GM21381 (cell line): ENCODE measurements around the gene LY6G5C.

ENCODE experiments used
- ATAC-seq: cut with Tn5 transposase; IDR thresholded peaks from one replicate; pipeline ENCODE4 v1.9.1; 2021; ENCODE audit warnings: mild to moderate bottlenecking, moderate library complexity; ENCODE audit not compliant: unreplicated experiment

Gene LY6G5C

GRCh38 chr6:31691564-31692108 is 10.8 kb upstream of the LY6G5C start:
- no peak for ATAC-seq

DNA sequence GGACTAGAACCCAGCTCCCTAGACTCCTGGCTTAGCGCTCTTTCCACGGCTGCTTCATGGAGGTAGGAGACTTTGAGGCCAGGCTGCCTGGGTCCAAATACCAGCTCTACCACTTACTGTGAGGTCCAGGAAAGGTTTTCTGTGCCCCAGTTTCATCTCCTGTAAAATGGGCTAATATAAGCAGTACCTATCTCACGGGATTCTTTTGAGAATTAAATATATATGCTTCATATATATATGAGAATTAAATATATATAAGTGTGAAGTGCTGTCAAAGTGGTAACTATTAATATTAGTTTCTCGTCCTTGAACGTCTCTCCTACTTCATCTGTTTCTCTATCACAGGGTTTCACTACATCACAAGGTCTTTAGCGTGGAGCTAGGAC is 10.2 kb upstream of the LY6G5C start:
- ATAC-seq = no peak

DNA sequence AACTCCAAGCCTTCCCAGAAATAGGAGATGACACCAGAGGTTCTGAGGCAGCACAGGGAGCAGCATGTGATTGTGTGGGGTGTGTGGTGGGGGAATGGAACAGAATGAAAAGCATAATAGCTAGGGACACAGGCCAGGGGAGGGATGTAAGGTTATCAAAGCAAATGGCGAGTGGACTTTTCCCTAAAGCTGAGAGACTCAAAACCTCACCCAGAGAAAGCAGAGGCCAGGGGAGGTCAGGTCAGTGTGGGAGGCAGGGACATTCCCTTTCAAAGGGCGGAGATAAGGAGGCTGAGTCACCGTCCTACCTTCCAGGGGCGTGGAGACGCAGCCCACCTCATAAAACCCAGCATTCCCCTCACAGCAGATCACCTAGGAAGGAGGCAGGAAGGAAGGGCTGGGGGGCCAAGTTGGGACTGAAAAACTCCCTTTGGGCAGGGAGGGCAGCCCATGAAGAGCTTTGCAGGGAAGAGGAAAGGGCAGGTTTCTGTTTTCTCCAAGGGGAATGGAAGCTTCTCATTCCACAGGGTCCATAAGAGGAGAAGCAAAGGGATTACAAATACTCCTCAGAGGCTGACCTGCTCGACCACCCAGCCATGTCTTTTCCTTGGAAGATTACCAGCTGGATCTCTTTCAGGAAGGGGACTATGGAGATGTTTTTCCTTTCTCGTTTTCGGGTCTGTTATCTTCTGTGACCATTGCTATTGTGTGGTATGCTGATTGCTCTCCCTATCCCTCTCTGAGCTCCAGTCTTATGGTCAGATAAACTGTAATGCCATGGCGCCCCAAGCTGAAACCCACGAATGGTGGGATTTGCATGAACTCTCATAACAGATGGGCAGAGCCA is 9.6 kb upstream of the LY6G5C start:
- ATAC-seq = no peak

- no peak for ATAC-seq
Observed at GRCh38 chr6:31689249-31690110, 8.6 kb upstream of the LY6G5C start.

DNA sequence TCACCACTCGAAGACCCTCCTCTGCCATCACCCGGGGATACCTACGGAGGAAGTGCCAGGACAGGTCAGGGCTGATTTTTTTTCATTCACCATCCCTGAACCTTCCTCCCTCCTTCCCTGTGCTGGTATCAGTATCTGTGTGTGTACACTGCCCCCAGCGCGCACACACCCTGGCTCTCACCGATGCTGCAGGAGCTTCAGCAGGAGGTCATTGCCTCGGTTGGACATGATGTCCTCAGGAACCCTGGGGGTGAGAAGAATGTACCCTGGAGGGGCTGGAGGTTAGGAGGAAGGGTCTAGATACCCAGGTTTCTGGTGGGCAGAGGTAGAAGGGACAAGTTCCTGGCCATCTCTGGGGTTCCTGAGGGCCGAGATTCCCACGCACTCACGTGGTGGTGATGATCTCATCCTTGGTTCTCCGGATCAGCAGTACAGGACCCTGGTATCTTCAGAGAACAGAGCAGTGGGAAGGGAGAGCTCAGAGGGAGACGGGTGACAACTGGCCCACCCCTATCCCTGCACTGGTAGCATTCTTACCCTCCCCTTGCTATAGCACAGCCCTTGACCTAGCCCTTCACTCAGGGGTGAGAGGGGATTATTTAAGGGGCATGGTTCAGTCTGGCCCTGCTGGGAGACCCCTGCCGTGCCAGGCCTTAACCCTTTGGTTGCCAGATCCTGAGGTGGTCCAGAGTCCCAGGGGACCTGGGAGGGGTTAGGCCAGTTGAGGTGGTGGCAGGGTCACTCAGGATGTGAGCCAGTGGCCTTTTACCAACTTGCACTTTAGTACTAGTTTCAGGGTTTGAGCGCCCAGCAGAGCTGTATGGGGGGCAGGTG is 7.2 kb upstream of the LY6G5C start:
- ATAC-seq = no peak

GRCh38 chr6:31687321-31687720 is 6.5 kb upstream of the LY6G5C start:
- no peak for ATAC-seq

DNA sequence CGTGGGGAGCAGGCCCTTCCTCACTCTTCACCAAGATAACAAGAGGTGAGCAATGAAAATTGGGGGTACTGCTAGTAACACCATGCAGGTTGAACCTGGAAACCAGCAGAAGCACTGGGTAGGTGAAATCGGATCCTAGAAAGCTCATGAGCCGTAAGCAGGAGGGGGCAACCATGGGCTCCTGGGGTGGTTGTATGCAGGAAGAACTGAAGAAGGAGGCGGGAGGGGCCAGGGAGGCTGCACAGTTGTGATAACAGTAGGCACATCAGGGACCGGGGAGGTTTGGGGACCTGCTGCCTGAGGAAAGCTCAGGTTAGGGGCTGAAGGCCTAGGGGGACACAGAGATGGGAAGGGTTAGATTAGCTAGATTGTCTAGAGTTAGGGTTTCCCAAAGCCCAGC is 5.6 kb upstream of the LY6G5C start:
- no peak for ATAC-seq

GRCh38 chr6:31683591-31683990 is 2.7 kb upstream of the LY6G5C start:
- no peak for ATAC-seq

DNA sequence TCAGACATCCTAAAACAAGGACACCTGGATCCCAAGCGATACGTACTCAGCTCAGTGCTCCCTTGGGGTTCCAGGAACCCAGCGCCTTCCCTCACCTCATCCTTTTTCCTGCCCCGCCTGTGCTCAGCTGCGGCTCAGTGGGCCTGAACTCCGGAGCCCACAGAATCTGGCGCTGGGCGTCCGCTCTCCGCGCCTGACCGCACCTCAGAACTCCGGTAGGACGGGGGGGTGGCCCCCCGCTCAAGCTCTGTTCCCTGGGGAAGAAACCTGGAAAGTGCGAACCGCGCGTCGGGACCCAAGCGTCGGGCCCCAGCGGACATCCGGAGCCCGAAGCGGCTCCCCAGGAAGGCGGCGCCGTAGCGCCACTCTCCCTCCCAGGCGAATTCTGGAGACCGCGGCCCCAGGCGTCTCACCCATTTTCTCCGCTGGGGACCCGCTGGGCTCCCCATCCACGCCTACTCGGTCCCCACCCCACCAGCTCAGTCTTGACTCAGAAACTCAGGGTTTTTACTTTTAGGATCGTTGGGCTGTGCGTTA is 336 bp upstream of the LY6G5C start:
- no peak for ATAC-seq

- no peak for ATAC-seq
Observed at GRCh38 chr6:31677955-31678354, 2.9 kb downstream of the LY6G5C start.

- no peak for ATAC-seq
Observed at GRCh38 chr6:31676904-31677303, 4.0 kb downstream of the LY6G5C start.

- no peak for ATAC-seq
Observed at GRCh38 chr6:31676322-31676903, 4.5 kb downstream of the LY6G5C start.

DNA sequence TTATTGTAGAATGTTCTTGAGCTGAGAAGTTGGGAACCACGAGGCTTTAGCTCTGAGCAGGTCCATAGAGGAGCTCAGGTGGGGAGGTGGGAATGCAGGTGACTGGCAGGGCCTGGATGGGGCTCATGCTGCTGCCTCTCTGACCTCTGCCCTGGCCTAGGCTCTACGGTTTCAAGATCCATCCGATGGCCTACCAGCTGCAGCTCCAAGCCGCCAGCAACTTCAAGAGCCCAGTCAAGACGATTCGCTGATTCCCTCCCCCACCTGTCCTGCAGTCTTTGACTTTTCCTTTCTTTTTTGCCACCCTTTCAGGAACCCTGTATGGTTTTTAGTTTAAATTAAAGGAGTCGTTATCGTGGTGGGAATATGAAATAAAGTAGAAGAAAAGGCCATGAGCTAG is 11.2 kb downstream of the LY6G5C start, which contains the start of gene LY6G5B:
TSS of gene LY6G5B (plus strand) at position 301 of the 400 bp plus-strand sequence. CDS start 975 bp downstream, outside the sequence.
- no peak for ATAC-seq

DNA sequence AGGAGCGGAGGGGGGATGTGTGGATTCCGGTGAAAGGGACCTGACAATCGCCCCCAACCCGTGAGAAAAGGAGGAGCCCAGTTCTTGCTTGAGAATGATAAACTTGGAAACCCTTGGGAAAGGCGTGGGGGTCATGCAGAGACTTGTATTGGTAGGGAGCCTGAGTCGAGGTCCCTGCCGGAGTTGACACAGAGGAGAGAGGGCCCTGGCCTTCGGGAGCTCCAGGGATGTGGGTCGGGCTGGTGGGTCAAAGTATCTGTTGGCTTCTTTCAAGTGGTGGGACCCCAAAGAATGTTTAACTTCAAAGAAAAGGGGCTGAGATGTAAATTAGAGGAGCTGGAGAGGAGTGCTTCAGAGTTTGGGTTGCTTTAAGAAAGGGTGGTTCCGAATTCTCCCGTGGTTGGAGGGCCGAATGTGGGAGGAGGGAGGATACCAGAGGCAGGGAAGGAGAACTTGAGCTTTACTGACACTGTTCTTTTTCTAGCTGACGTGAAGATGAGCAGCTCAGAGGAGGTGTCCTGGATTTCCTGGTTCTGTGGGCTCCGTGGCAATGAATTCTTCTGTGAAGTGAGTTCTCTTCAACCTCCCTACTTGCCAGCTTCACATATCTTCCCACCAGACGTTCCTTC is 14.4 kb downstream of the LY6G5C start:
- ATAC-seq = no peak

DNA sequence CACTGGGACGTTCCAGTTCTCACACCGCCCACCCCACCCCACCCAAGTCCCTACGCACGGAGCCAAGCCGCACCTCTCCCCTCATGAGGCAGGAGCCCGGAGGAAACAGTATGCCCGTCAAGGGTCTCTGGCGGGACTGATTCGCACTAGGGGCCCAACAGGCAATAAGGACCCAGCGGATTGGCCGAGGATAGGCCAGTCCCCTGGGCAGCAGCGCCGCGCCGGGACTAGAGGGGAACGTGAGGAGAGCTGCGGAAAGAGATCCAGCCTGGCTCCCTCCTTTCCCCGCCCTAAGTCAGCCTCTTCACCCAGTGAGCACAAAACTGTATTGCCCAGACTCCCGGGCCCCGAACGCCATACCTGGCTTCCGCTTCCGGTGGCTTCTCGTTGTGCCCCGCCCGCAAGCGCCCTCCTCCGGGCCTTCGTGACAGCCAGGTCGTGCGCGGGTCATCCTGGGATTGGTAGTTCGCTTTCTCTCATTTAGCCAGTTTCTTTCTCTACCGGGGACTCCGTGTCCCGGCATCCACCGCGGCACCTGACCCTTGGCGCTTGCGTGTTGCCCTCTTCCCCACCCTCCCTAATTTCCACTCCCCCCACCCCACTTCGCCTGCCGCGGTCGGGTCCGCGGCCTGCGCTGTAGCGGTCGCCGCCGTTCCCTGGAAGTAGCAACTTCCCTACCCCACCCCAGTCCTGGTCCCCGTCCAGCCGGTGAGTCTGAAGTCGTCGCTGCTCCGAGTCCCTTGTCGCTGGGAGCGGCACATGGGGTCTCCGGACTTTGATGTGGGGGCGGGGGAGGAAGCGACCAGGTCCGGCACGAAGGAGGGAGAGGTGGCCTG is 15.1 kb downstream of the LY6G5C start, which contains the start of gene CSNK2B:
TSS of gene CSNK2B (plus strand) at position 580 of the 836 bp plus-strand sequence. CDS start 752 bp downstream, outside the sequence.
- ATAC-seq = peak; percentile 77

GRCh38 chr6:31664790-31665500 is 15.9 kb downstream of the LY6G5C start, which contains the start of gene GPANK1:
Gene GPANK1 (minus strand): TSS chr6:31664997. CDS start chr6:31664478, 519 bp downstream.
- peak; percentile 31 for ATAC-seq

GRCh38 chr6:31663961-31664789 is 16.7 kb downstream of the LY6G5C start:
- ATAC-seq = no peak
